Measurements from ENCODE around the gene PIGM.
"Not testable (repeated sequence)": the region's sequence is repeated elsewhere in the genome, so short reads cannot be mapped to it uniquely, and the experiment has no call there.

DNA sequence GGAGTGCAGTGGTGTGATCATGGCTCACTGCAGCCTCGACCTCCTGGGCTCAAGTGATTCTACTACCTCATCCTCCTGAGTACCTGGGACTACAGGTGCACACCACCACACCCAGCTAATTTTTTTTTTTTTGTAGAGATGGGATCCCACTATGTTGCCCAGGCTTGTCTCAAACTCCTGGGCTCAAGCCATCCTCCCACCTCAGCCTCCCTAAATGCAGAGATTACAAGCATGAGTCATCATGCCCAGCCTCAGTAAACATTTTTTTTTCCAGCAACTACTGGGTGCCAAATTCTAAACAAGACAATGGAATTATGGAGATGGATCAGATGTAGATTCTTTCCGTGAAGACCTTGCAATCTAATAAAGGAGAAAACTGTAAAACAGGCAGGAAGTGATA lies 18.4 kb upstream of the PIGM start:
- TF ChIP-seq EP300 (IDR thresholded peaks at IDR 0.05): not testable (repeated sequence)
- TF ChIP-seq, protein P1, sequence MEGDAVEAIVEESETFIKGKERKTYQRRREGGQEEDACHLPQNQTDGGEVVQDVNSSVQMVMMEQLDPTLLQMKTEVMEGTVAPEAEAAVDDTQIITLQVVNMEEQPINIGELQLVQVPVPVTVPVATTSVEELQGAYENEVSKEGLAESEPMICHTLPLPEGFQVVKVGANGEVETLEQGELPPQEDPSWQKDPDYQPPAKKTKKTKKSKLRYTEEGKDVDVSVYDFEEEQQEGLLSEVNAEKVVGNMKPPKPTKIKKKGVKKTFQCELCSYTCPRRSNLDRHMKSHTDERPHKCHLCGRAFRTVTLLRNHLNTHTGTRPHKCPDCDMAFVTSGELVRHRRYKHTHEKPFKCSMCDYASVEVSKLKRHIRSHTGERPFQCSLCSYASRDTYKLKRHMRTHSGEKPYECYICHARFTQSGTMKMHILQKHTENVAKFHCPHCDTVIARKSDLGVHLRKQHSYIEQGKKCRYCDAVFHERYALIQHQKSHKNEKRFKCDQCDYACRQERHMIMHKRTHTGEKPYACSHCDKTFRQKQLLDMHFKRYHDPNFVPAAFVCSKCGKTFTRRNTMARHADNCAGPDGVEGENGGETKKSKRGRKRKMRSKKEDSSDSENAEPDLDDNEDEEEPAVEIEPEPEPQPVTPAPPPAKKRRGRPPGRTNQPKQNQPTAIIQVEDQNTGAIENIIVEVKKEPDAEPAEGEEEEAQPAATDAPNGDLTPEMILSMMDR (IDR thresholded peaks at IDR 0.05): not testable (repeated sequence)
